CD4-positive, CD25-positive, alpha-beta regulatory T cell (primary cell): Measurements from ENCODE around the gene SIPA1L3. TPM values are rescaled to one million over a fixed set of nuclear protein-coding genes. Genes with fewer than 3 reads are reported as not detected.

ENCODE experiments used
- ATAC-seq, 2 donors: fragments of 150-1000 bp; cut with Tn5 transposase; one replicate each; pipeline ENCODE4 v1.10.0; 2021; ENCODE audit warnings: low read depth in 2 of 2, moderate number of reproducible peaks in 2 of 2, moderate library complexity in 1 of 2
- DNase-seq, 3 donors: peaks; one replicate each; pipeline versions ENCODE4 v3.0.0 to v3.0.0-alpha.2; 2012 to 2022; ENCODE audit warnings: mixed read lengths in 1 of 3
- H3K27ac ChIP-seq: one replicate; pipeline ENCODE4 v1.7.0; 2013; ENCODE audit warnings: mild to moderate bottlenecking, low read length; ENCODE audit not compliant: insufficient read depth, poor library complexity, severe bottlenecking
- H3K27me3 ChIP-seq: one replicate; pipeline ENCODE4 v1.7.0; 2013; ENCODE audit warnings: low read length; ENCODE audit not compliant: control insufficient read depth, insufficient read depth
- H3K36me3 ChIP-seq: one replicate; pipeline ENCODE4 v1.7.0; 2013; ENCODE audit warnings: mild to moderate bottlenecking, low read length, moderate library complexity; ENCODE audit not compliant: control insufficient read depth, insufficient read depth
- H3K4me1 ChIP-seq: 2 replicates; pipeline ENCODE4 v1.7.0; 2013; ENCODE audit warnings: mild to moderate bottlenecking, low read length; ENCODE audit not compliant: insufficient read depth, control insufficient read depth, poor library complexity, severe bottlenecking
- H3K4me3 ChIP-seq: one replicate; pipeline ENCODE4 v1.7.0; 2013; ENCODE audit warnings: low read depth, mild to moderate bottlenecking, low read length, moderate library complexity
- H3K9me3 ChIP-seq, 2 experiments: 1 replicate in 1 of 2; 2 replicates in 1 of 2; pipeline ENCODE4 v1.7.0; 2013; ENCODE audit warnings: low read length in 2 of 2, mild to moderate bottlenecking in 1 of 2, moderate library complexity in 1 of 2; ENCODE audit not compliant: control insufficient read depth in 2 of 2
- H3K27ac Mint-ChIP-seq, 3 donors: one replicate each; pipeline ENCODE4 v1.8.0; 2020 to 2022; ENCODE audit warnings: mild to moderate bottlenecking in 3 of 3, mixed read lengths in 3 of 3, moderate library complexity in 2 of 3
- H3K27me3 Mint-ChIP-seq: one replicate; pipeline ENCODE4 v1.8.0; 2022; ENCODE audit warnings: mild to moderate bottlenecking, mixed read lengths
- H3K36me3 Mint-ChIP-seq: one replicate; pipeline ENCODE4 v1.8.0; 2020; ENCODE audit warnings: mixed read lengths
- H3K4me1 Mint-ChIP-seq, 4 donors: one replicate each; pipeline ENCODE4 v1.8.0; 2020 to 2022; ENCODE audit warnings: mixed read lengths in 4 of 4, mild to moderate bottlenecking in 1 of 4
- H3K4me3 Mint-ChIP-seq, 4 donors: one replicate each; pipeline ENCODE4 v1.8.0; 2020 to 2022; ENCODE audit warnings: mild to moderate bottlenecking in 4 of 4, mixed read lengths in 4 of 4, moderate library complexity in 3 of 4
- H3K9me3 Mint-ChIP-seq, 7 donors: one replicate each; pipeline ENCODE4 v1.8.0; 2020 to 2022; ENCODE audit warnings: mixed read lengths in 7 of 7, mild to moderate bottlenecking in 3 of 7, moderate library complexity in 2 of 7
- polyA plus RNA-seq, 4 donors: library from polyadenylated mRNA; unstranded; fragments of 300-500 nt; fragmentation: Illumina TruSeq; gene quantifications; one replicate each; pipeline ENCODE4 v1.2.3, GENCODE V29; 2021
- total RNA-seq: library from RNA; stranded (reverse); gene quantifications from one replicate; pipeline ENCODE4 v1.2.3, GENCODE V29; 2022

SIPA1L3 gene
- total and polyA plus RNA-seq, 5 donors from 2014 or later = 0.41 to 27.6 (median 1.7) TPM

DNA sequence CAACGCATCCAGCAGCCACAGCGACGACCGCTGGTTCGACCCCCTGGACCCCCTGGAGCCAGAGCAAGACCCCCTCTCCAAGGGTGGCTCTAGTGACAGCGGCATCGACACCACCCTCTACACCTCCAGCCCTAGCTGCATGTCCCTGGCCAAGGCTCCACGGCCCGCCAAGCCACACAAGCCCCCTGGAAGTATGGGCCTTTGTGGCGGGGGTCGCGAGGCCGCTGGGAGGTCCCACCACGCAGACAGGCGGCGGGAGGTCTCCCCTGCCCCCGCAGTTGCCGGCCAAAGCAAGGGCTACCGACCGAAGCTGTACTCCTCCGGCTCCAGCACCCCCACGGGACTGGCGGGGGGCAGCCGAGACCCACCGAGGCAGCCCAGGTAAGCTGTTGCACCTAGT, 257.5 kb downstream of the SIPA1L3 start:
- Mint-ChIP-seq H3K9me3 (peaks cover 0 to 3% (median 1%) of the 10 kb centered on the region in 7 donors), H3K27me3 (no peaks in the 10 kb centered on the region), H3K4me1 (no peaks in the 10 kb centered on the region), H3K4me3 (no peak overlapping the region), H3K36me3 (peaks cover 47% of the 10 kb centered on the region), H3K27ac (no peak overlapping the region)
- H3K36me3 ChIP-seq = peaks cover 23% of the 10 kb centered on the region
- no peak overlapping the region for H3K27ac ChIP-seq
- no peaks in the 10 kb centered on the region for H3K4me1 ChIP-seq
- DNase-seq = no peak
- no peaks in the 10 kb centered on the region for H3K27me3 ChIP-seq
- peaks cover 4 to 13% of the 10 kb centered on the region in 2 experiments for H3K9me3 ChIP-seq
- H3K4me3 ChIP-seq = no peak overlapping the region
- no peak for ATAC-seq

DNA sequence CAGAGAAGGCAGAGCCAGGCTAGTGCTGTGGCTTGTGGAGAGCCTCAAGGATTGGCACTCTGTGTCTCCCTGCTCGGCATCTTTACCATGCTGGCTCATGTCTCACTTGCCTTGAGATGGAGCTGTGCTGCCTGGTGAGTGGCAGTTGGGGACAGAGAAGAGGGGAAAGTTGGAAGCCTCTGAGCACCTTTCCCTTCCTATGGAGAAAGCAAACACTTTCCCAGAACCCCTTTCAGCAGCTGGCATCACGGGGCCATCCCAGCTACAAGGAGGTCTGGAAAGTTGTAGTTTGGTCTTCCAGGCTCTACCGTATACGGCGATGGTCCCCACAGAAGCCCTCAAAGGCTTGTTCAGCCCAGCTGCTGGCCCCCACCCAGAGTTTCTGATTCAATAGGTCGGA, 258.3 kb downstream of the SIPA1L3 start:
- H3K4me3 ChIP-seq = no peak overlapping the region
- H3K27me3 ChIP-seq = no peaks in the 10 kb centered on the region
- Mint-ChIP-seq H3K27ac (no peak overlapping the region), H3K9me3 (peaks cover 0 to 3% (median 1%) of the 10 kb centered on the region in 7 donors), H3K4me1 (no peaks in the 10 kb centered on the region), H3K27me3 (no peaks in the 10 kb centered on the region), H3K36me3 (peaks cover 47% of the 10 kb centered on the region), H3K4me3 (no peak overlapping the region)
- H3K4me1 ChIP-seq = no peaks in the 10 kb centered on the region
- no peak for DNase-seq
- ATAC-seq = no peak
- H3K27ac ChIP-seq = no peak overlapping the region
- H3K9me3 ChIP-seq = peaks cover 4 to 13% of the 10 kb centered on the region in 2 experiments
- H3K36me3 ChIP-seq = peaks cover 23% of the 10 kb centered on the region

DNA sequence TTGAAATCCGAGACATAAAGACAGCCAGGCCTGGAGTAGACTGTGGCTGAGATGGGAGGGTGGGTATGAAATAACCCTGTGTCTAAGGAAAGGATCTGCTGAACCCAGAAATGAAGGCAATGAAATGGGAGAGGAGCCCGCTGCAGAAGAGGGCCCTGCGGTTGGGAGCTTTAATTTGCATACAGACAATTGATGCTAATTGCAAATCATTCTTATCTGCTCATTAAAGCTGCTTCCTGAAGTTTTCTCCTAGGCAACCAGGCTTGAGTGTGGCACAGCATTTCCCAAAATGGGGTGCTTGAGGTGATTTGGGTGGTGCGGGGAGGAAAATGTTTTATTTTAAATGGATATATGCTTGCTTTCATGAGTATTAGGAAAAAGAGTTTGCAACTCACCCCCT, 261.6 kb downstream of the SIPA1L3 start:
- no peak for ATAC-seq
- peaks cover 25% of the 10 kb centered on the region for H3K36me3 Mint-ChIP-seq
- H3K4me3 Mint-ChIP-seq = no peak overlapping the region

DNA sequence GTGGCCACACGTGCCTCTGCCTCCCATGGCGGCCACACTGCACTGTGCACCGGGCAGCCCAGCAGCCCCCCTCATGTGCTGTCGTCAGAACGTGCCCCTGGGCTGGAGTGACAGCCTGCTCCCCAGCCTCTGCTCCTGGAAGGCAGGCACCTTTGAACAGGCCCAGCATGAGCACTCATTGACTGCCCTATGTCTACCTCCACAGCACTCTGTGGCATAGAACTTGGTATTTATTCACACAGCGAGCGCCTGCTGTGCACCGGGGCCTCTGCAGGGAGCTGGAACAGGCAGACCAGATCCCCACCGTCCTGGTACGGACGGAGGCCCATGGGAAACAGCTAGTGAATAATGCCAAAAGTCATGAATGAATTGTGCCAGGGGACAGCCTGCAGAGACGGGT, 263.3 kb downstream of the SIPA1L3 start:
- no peaks in the 10 kb centered on the region for H3K27me3 Mint-ChIP-seq
- no peak overlapping the region for H3K4me3 ChIP-seq
- H3K4me1 Mint-ChIP-seq = no peaks in the 10 kb centered on the region
- ATAC-seq (no peak), DNase-seq (no peak)
- peak overlapping the region in 1 of 4 donors; percentile 38 for H3K4me3 Mint-ChIP-seq
- no peaks in the 10 kb centered on the region for H3K9me3 Mint-ChIP-seq
- no peak overlapping the region for H3K27ac ChIP-seq
- H3K27ac Mint-ChIP-seq = peak overlapping the region in 1 of 3 donors; percentile 55
- no peaks in the 10 kb centered on the region for H3K27me3 ChIP-seq
- peaks cover 4% of the 10 kb centered on the region for H3K36me3 ChIP-seq
- no peaks in the 10 kb centered on the region for H3K9me3 ChIP-seq
- no peaks in the 10 kb centered on the region for H3K4me1 ChIP-seq
- peaks cover 14% of the 10 kb centered on the region for H3K36me3 Mint-ChIP-seq

More for the DNA sequence above, 261.6 kb downstream of the SIPA1L3 start:
- DNase-seq = no peak
- no peaks in the 10 kb centered on the region for H3K4me1 Mint-ChIP-seq
- H3K27me3 Mint-ChIP-seq = no peaks in the 10 kb centered on the region
- Histone ChIP-seq H3K4me3 (no peak overlapping the region), H3K9me3 (no peaks in the 10 kb centered on the region), H3K36me3 (peaks cover 8% of the 10 kb centered on the region), H3K4me1 (no peaks in the 10 kb centered on the region), H3K27me3 (no peaks in the 10 kb centered on the region), H3K27ac (no peak overlapping the region)
- no peak overlapping the region for H3K27ac Mint-ChIP-seq
- H3K9me3 Mint-ChIP-seq = no peaks in the 10 kb centered on the region

DNA sequence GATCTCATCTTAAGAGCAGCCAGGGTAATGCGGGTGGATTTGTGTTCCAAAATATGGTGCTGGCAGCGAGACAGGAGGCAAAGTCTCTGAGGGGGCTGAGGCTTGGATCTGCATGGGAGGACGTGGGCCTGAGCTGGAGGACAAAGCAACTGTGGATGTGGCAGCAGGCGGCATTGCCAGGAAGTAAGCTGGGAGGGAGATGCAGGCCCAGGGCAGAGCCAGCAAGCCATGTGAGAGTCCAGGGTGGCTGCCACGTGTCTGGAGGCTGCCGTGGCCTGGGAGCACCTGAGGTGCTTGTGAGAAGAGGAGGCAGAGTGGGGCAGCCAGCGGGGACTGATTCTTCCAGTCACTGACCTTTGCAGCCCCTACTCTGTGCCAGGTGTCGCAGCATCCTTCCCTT, 265.0 kb downstream of the SIPA1L3 start:
- H3K36me3 Mint-ChIP-seq = peaks cover 8% of the 10 kb centered on the region
- peak overlapping the region in 1 of 3 donors; percentile 56 for H3K27ac Mint-ChIP-seq
- no peaks in the 10 kb centered on the region for H3K9me3 ChIP-seq
- H3K4me3 Mint-ChIP-seq = no peak overlapping the region
- no peak overlapping the region for H3K4me3 ChIP-seq
- no peaks in the 10 kb centered on the region for H3K27me3 Mint-ChIP-seq
- no peaks in the 10 kb centered on the region for H3K4me1 ChIP-seq
- H3K27ac ChIP-seq = no peak overlapping the region
- H3K27me3 ChIP-seq = no peaks in the 10 kb centered on the region
- no peaks in the 10 kb centered on the region for H3K36me3 ChIP-seq
- no peak for DNase-seq
- H3K4me1 Mint-ChIP-seq = no peaks in the 10 kb centered on the region
- ATAC-seq = no peak
- no peaks in the 10 kb centered on the region for H3K9me3 Mint-ChIP-seq

DNA sequence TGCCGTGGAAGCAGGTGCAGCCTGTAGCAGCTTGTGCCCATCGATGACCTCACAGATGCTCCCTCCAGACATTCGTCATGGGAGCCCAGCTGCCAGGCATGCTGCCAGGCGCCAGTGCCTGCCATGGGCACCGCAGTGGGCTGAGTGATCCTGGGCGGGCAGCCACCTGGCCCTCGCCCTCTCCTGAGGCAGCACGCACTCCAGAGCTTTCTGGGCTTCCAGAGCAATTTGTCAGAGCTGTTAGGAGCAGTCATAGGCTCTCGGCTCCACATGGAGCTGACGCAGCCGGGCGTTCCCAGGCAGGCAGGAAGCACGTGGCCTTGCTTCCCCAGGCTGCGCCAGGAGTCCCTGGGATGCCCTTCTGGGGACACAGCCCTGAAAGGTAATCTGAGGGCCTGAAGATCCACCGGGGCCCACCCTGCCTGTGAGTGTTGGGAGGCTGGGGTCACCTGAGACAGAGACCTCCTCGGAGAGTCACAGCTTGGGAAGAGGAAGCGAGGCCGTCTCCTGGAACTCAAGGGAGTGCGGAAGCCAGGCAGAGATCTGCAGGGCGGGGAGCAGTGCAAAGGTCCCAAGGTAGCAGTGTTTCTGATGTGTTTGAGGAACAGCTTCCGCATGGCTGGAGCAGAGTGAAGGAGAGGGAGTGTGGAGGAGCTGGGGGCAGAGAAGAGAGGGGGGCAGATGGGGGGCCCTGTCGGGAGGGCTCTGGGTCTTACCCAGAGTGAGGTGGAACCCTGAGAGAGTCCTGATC, 266.5 kb downstream of the SIPA1L3 start:
- no peaks in the 10 kb centered on the region for H3K4me1 ChIP-seq
- Mint-ChIP-seq H3K9me3 (peaks cover 0 to under 1% (median 0%) of the 10 kb centered on the region in 7 donors), H3K27ac (peak overlapping the region in 1 of 3 donors; percentile 43), H3K36me3 (peaks cover 6% of the 10 kb centered on the region), H3K4me1 (no peaks in the 10 kb centered on the region), H3K27me3 (no peaks in the 10 kb centered on the region), H3K4me3 (no peak overlapping the region)
- H3K9me3 ChIP-seq = no peaks in the 10 kb centered on the region
- H3K36me3 ChIP-seq = no peaks in the 10 kb centered on the region
- no peak for ATAC-seq
- no peaks in the 10 kb centered on the region for H3K27me3 ChIP-seq
- H3K27ac ChIP-seq = no peak overlapping the region
- no peak overlapping the region for H3K4me3 ChIP-seq
- DNase-seq = no peak

DNA sequence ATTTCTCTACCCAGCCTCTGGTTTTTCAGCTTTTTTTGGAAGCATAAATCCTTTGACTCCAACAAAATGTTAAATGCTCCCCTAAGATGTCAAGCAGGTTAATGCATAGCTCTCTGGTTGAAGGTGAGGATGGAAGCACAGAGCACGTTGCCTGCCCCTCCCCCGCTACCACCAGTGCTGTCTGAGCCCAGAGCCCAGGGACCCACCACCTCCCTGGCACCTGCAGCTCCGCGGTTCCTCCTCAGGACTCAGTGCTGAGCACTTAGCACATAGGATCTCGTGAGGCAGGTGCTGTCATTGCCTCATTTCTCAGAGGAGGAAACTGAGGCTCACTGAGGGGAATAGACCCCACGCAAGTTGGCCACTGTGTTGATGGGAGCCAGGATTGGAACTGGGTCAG, 268.4 kb downstream of the SIPA1L3 start:
- Histone ChIP-seq H3K27ac (no peak overlapping the region), H3K4me1 (no peaks in the 10 kb centered on the region), H3K36me3 (no peaks in the 10 kb centered on the region), H3K4me3 (no peak overlapping the region), H3K27me3 (no peaks in the 10 kb centered on the region), H3K9me3 (peaks cover 6 to 9% of the 10 kb centered on the region in 2 experiments)
- Mint-ChIP-seq H3K9me3 (peaks cover 0 to 13% (median 2%) of the 10 kb centered on the region in 7 donors), H3K4me1 (no peaks in the 10 kb centered on the region), H3K27me3 (no peaks in the 10 kb centered on the region), H3K27ac (no peak overlapping the region), H3K4me3 (no peak overlapping the region), H3K36me3 (peaks cover 13% of the 10 kb centered on the region)
- no peak for ATAC-seq
- no peak for DNase-seq

DNA sequence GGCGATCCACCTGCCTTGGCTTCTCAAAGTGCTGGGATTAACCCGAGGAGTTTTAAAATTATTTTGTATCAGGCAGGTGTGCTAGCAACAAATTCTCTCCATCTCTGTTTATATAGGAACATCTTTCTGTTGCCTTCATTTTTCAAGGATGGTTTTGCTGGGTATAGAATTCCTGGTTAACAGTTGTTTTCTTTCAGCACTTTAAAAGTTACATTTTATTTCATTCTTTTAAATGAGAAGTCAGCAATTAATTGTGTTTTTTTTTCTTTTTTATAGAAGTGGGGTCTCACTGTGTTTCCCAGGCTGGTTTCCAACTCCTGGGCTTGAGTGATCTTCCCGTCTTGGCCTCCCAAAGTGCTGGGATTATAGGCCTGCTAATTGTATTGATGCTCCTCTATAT, 273.1 kb downstream of the SIPA1L3 start:
- no peak overlapping the region for H3K4me3 Mint-ChIP-seq
- H3K4me1 Mint-ChIP-seq = peaks cover 0 to 4% (median 0%) of the 10 kb centered on the region in 4 donors
- H3K9me3 ChIP-seq = peaks cover 9 to 18% of the 10 kb centered on the region in 2 experiments

More for the DNA sequence above, 273.1 kb downstream of the SIPA1L3 start:
- no peak overlapping the region for H3K27ac ChIP-seq
- no peaks in the 10 kb centered on the region for H3K4me1 ChIP-seq
- H3K36me3 ChIP-seq = peaks cover 4% of the 10 kb centered on the region
- DNase-seq = no peak
- no peaks in the 10 kb centered on the region for H3K27me3 ChIP-seq
- Mint-ChIP-seq H3K9me3 (peaks cover 0 to 18% (median 3%) of the 10 kb centered on the region in 7 donors), H3K27ac (no peak overlapping the region), H3K36me3 (peaks cover 30% of the 10 kb centered on the region), H3K27me3 (no peaks in the 10 kb centered on the region)
- no peak for ATAC-seq
- H3K4me3 ChIP-seq = no peak overlapping the region
